Stimulated activated CD8-positive, alpha-beta memory T cell treated with anti-CD3 and anti-CD28 coated beads, Interleukin-15, amount 100 ng/mL, for 1 hour (primary cell): ENCODE measurements around the gene SORCS2.

Source experiments
- DNase-seq: peaks from one replicate; pipeline ENCODE4 v3.0.0-alpha.2; 2020; ENCODE audit warnings: low read depth

SORCS2 gene

DNA sequence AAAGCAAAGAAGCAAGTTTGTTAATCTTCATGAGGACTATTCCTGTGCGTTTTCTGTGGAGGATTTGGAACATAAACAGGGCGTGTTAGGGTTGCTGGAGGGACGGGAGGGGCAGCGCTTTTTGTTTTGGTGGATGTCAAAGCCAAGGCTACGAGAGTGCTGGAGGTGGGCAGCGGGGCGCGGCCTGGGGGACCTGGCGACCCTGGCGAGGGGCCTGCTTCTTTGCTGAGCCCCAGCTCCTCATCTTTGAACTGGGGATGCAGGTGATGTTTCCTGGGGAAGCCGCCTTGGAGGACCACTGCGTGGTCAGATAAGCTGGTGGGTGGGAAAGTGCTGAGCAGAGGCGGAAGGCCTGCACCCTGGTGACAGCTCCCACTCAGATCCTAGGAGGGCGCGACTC is 55.2 kb downstream of the SORCS2 start:
- DNase-seq, result no peak

DNA sequence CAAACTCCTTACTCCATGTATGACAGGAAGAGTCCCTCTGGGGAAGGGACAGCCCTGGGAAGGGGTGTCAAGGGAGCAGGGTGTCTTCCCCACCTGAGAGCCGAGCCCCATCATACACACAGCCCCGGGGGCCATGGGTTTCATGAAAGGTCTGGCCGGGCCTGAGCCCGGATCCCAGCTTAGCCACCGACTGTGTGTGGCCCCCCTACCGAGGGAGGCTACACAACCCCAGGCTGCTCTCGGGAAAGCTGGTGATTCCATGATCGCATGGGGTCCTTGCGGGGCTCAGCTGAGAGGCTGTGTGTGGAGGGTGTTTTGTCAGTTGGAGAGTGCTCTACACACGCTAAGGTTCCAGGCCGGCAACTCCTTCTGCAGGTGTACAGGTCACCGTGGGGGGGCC is 55.6 kb downstream of the SORCS2 start:
- DNase-seq, result no peak

DNA sequence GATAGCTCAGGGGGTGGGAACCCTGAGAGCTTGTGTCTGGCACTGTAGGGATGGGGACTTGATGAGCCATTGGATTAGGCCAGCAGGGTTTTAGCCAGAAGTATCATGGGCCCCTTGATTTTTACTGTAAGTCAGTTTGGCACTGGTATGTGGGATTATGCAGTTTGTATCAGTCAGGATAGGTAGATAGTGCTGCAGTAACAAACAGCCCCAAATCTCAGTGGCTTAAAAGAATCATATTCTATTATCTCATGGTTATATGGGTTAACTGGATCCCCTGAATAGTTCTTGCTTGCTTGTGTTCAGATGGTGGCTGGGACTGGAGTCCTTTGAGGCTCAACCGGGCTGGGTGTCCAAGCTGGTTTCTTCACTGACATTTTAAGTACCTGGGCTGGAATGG is 56.5 kb downstream of the SORCS2 start:
- no peak for DNase-seq

DNA sequence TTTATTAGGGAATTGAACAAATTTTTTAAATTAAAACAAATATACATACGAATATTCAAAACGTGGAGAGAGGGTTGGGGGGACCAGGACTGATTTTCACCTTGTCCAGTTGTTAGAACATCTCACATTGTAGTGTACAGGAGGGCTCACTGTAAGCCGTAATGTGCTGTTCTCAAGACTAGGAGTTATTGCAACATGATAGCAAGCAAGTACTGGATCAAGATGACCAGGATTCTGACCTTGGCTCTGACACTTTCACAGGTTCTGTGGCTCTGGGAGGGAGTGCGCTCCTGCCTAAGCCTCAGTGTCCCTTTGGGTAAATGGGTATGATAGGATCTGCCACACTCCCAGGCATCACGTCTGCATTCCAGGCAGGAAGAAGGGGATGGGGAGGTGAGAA is 59.0 kb downstream of the SORCS2 start:
- no peak for DNase-seq

DNA sequence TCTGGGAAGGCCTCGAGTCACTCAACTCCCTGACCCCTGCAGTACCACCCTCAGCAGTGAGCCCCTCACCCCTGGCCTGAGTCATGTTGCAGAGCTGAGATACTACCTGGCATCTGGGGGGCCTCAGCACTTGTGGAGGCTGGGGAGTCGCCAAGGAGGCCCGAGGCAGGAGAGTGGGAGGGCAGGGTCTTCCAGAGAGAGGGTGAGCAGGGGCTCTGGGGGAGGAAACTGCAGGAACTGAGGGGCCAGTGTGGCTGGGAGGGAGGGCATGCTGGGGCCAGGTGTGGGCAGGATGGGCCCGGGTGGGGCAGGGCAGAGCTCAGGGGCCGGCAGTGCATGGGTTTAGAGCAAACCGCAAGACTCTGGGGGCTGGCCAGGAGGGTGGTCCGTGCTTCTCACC is 59.7 kb downstream of the SORCS2 start:
- DNase-seq, result no peak

DNA sequence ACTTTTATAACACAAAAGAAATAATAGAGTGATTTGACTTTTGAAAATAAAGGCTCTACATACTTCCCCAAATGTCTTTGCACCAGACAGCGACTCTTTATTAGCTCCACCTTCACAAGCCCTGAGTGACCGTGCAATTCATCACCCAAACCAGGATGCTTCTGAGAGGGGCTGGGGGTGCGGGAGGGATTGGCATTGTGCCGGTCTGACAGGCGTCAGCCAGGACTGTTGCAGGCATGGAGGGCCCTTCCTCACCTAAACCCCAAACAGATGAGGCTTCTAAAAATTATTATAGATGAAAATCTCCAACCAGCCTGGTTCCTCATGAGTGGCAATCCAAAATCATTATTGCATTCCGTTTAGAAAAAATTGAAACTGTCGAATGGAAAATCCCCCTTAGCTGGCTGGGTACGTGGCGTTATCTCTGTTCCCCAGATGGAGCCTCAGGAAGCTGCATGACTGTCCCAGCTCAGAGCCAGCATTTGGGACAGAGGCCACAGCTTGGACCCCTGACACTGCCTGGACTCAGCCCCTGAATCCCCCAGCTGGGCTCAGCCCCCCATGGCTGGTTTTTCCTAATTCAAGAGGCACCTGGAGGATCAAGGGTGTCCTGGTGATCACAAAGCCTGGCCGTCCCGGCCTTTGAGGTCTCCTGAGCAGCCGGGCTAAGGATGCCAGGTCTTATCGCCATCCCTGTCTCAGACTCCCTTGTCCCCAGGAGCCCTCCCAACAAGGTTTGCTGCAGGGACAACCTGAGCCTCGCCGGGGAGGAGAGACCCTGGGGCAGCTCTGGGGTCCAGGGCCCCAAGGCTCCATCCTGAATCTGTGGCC is 60.4 kb downstream of the SORCS2 start:
- no peak for DNase-seq

DNA sequence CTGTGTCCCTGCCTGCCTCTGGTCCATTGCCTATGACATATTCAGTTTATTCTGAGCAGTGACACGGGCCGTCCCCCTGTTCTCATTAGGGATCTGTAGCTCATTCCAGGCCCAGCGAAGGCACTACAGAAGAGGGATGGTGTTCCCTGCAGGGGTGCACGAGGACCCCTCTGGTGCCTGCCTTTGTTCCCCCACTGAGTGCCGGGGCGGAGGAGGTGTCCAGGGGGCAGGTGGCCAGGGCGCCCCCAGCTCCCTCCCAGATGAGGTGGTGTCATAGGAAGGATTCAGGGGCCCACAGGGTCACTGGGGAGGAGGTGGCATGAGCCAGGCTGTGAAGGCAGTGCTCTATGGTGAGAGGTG is 61.0 kb downstream of the SORCS2 start:
- no peak for DNase-seq

DNA sequence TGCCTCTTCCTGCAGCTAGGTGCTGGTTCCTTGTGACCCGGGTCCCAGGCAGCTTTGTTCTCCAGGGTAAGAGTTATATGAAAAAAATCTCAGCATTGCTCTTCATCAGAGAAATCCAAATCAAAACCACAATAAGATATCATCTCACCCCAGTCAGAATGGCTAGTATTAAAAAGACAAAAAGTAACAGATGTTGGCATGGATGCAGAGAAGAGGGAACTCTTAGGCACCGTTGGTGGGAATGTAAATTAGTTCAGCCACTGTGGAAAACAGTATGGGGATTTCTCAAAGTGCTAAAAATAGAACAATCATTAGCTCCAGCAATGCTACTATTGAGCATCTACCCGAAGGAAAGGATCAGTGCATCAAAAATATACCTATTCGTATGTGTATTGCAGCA is 61.5 kb downstream of the SORCS2 start:
- no peak for DNase-seq

DNA sequence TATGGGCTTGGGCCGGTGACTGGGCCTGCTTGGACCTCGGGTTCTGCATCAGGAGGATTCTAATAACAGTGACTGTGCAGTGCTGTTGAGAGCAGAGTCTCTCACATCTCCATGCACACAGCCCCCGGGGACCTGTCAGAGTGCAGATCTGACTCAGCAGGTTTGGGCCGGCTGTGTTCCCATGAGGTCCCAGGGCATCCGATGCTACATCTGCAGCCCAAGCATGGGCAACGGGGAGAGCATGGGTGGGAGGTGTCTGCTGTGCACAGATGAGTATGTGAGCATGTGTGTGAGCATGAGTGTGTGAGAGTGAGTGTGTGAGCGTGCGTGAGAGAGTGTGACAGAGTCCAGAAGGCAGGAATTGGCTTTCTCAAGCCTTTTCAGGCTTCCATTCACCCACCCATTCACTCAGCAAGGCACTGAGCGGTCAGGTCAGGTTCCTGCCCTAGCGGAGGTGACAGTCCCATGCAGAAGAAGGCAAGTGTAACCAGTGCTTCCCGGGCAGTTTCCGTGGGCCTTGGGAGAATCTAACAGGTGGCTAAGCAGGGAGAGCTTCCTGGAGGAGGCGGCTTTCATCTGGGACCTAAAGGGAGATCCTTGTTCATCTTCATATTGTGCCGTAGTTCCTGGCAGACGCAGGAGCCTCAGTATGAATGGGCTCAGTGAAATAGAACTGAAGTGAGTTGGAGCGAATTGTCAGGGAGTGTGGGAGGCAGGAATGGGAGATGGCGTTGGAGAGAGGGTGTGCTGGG is 62.6 kb downstream of the SORCS2 start:
- DNase-seq, result no peak

DNA sequence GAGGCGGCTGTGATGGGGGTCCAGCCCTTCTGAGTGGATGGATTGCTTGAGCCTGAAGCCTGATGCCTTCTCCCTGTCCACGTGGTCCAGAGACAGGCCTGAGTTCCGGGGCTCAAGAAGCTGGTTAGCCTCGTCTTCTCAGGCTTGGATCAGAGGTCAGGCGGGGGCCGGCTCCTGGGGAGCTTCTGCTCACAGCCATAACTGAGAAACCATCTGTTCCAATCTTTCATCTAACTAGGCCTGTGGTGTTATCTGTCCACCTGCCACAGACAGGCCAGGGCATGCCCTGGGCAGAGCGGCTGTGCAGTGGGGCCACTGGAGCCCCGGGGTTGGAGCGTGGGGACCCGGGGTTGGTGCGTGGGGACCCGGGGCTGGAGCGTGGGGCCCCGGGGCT is 63.1 kb downstream of the SORCS2 start:
- no peak for DNase-seq

DNA sequence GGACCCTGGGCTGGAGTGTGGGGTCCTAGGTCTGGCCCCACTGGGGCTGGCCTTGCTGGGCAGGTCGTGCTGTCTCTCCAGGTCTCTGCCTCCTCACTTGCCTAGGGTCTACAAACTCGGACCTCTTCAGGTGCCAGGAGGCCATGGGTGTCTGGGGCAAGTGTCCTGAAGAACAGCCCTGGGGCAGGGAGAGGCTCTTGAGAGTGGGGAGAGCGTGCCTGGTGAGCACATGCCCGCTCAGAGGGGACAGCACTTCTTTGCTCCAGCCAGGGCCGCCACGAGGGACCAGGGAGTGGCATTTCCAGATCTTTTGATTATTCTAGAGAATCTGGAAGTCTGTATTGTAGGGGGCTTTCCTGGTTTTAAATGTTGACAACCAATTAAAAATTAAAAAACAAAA is 63.7 kb downstream of the SORCS2 start:
- DNase-seq, result no peak

DNA sequence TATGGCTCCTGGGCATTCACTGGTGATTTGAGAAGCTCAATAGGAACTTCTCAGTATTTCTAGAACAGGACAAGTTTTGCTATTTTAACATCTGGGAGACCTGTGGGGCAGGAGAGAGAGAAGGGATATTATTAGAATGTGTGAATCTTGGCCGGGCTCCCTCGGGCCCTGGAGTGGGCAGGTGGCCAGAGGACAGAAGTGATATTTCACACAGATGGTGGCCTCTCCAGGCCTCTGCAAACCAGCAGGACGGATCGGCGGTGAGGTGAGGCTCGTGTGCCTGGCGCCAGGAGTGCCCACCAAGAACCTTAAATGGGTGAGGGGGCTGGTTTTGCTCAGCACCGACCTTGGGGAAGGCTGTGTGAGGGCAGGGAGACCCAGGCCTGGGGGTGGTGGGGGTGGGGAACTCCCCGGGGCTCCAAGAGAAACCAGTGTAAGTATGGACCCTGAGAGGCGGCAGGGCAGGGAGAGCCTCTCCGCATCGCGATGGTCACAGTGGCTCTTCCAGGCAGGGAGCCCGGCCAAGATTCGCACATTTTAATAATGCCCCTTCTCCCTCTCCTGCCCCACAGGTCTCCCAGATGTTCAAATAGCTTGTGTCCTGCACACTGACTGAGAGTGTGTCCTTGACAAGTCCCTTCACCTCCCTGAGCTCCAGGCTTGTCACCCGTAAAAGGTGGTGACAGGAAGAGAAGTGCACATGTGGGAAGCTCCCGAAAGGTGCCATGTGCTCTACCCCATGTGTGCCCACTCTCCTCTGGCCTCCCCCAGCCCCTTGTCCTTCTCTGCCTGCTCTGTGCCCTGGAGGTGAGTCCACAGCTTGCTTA is 64.9 kb downstream of the SORCS2 start:
- DNase-seq, result no peak

DNA sequence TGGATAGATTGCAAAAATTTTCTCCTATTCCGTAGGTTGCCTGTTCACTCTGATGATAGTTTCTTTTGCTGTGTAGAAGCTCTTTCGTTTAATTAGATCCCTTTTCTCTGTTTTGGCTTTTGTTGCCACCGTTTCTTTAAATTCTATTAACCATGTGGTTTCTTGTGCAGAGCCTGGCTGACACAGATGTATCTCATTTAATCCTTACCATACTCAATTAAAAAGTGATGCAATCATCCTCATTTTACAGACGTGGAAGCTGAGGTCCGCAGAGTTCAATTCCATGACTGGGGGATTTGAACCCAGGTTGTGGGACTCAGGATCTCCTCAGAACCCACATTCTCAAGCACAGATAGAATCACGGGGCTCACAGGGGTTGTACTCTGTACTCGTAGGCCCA is 66.7 kb downstream of the SORCS2 start:
- no peak for DNase-seq

DNA sequence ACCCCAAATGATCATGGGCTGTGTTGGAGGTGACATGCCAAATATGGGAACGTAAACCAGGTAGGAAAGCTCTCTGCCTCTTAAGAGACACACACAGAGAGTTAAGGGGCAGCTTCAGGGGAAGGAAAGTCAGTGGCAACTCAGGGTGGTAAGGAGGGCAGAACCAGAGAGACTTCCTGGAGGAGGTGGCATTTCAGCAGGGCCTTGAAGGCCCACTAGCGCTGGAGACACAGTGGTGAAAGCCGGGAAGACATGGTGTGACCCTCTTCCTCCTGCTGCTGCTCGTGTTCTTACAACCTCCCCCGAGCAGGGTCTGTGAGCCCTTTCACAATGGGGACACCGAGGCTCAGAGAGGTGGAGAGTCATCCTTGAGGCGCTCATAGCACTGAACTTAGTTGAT is 68.2 kb downstream of the SORCS2 start:
- DNase-seq, result no peak

DNA sequence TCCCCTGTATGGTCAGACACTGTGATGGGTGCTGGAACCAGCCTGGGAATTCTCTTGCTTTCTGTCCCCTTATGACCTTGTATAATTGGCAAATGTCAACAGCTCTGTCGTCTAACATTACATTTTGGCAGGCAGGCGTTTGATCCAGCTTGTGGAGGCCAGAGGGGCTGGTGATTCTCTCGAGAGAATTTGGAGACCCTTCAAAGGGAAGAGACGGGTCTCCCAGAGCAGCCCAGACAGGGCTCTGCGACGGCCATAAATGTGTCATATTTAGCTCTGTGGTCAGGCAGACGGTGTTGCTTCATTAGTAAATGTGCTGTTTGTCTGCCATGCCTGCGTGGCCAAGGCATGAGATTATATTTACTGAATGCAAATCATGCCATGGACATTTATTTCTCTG is 68.7 kb downstream of the SORCS2 start:
- no peak for DNase-seq

DNA sequence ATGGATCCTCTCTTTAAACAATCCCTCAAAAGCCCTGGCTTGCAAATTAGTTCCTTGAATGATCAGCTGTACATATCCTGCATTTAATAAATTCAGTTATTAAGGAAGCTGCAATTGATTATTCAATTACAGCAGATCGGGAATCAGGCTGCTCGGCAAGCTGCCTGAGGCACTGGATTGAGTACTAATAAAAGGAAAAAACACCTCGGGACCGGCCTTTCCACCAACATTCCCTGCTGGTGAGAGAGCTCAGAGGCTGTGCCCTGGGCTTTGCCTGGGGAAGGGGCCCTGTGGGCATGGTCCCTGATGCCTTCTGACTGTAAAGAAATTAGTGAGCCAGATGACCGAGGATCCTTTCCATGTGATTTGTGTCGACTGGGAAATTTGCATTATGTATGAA is 69.2 kb downstream of the SORCS2 start:
- no peak for DNase-seq

DNA sequence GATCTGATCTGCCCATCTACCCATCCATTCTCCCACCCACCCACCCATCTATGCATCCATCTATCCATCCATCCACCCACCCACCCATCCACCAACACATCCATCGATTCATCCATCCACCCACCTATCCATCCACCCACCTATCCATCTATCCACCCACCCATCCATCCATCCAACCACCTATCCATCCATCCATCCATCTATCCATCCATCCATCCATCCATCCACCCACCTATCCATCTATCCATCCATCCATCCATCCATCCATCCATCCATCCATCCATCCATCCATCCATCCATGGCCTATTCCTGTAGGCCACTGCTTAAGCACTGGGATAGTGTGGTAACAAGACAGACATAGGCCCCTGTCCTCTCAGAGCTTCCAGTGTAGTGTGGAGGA is 69.8 kb downstream of the SORCS2 start:
- no peak for DNase-seq

DNA sequence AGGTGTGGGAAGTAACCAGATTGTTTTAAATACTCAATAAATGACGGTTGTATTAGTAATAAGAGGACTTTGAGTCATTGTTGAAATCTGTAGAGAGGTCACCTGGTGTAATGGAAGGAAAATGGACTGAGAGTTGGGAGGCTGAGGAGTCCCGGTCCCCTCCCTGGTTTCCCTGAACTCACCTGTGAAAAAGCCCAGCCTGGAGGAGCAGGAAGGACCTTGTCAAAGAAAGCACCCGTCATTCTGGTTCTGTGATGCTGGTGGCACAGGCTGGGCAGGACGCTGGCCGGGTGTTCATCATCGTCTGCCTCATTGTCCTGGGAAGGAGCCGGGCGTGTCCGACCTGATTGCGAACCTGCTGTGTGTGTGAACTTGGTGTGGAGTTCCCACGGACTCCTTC is 70.8 kb downstream of the SORCS2 start:
- no peak for DNase-seq

DNA sequence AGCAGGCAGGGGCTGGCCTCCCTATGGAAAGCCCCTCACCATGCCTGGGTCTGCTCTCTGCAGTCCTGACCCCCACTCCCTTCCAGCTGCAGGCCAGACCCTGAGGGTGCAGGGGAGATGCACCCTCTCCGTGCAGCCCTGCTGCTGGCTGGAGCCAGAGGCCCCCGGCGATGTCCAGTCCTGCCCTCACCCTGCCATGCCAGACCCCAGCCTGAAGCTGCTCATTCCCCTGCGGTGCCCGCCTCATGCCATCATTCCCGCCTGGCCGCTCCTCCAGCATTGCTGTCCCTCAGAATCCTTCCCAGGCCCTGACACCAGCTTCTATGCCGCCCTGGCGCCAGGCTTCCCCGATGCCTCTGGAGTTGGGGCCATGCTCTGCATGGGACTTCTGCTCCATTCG is 72.4 kb downstream of the SORCS2 start:
- no peak for DNase-seq

DNA sequence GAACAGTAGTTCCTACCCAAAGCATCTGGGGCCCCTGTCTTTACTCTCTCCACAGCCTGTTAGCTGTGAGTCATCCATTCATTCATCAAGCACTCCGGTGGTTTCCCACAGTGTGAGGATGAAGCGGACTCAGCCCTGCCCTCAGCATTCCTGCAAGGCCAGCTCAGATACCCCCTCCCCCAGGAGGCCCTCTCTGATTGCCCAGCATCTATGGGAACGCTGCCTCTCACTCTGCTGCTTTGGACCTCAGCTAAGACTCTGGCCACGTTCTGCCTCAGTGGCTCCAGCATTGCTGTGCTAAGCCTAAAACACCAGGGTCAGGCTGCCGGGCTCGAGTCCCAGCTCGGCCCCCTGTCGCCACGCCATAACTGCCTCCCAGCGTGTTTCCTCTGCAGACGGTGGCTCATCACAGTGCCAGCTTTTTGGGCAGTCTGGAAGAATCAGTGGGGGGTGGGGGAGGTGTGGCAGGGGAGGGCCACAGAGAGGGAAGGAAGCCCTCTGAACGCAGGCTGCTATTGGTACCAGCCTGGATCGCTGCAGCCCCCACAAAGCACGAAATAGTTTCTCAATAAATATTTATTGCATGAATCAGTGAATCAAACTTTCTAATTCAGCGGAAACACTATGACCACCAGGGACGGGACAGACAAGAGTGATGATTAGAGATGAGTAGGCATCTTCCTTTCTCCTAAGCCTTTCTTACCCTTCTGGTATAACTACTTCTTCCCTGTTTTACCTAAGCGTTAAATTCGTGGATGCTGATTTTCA is 74.4 kb downstream of the SORCS2 start:
- DNase-seq, result no peak

DNA sequence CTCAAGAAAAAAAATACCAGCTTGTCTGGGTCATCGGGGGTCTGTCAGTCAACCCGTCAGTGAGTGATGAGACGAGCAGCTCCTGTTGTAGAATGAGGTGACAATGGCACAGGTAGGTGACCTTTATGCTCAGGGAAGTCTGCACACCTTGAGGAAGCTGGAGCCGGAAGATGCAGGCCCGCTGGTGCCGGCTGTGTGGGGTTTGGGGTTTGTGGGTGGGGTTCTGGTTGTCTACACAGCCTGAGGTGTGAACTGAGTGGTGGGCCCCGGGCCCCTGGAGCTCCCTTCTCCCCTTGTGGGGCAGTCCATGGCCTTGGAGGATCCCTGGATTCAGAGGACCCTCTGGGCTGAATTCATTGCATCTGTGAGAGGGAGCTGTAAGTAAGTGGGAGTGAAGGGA is 75.5 kb downstream of the SORCS2 start:
- DNase-seq, result no peak

DNA sequence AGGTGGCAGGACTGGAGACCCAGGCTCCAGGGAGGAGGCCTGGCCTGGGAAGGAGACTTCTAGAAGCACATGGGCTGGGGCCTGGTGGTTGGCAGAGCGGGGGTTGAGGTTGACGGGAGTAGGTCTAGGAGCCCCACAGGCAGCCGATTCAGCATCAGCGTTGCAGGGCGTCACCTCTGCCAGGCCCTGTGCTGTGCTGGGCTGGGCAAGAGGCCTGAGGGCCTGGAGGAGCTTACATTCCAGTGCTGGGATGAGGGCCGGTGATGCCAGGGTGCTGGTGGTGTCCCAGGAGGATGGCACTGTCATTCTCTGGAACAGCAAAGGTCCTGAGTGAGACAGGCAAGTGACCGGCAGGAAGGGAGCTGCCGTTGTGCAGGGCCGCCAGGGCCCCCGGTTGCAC is 76.6 kb downstream of the SORCS2 start:
- DNase-seq, result no peak
